Nephron (organoid): ENCODE measurements around the gene LRBA.

Experiments
- H3K27ac Mint-ChIP-seq, 3 experiments: 2 replicates each; pipeline ENCODE4 v1.8.0; 2020; ENCODE audit warnings: mixed read lengths in 3 of 3, mild to moderate bottlenecking in 2 of 3, moderate library complexity in 1 of 3
- H3K27me3 Mint-ChIP-seq: 2 replicates; pipeline ENCODE4 v1.8.0; 2021; ENCODE audit warnings: low read depth, mild to moderate bottlenecking, moderate library complexity, mixed read lengths
- H3K36me3 Mint-ChIP-seq: 2 replicates; pipeline ENCODE4 v1.8.0; 2020; ENCODE audit warnings: low read depth, mixed read lengths
- H3K4me1 Mint-ChIP-seq: 2 replicates; pipeline ENCODE4 v1.8.0; 2020; ENCODE audit warnings: mixed read lengths
- H3K4me3 Mint-ChIP-seq, 3 experiments: 2 replicates each; pipeline ENCODE4 v1.8.0; 2020; ENCODE audit warnings: mild to moderate bottlenecking in 3 of 3, mixed read lengths in 3 of 3, moderate library complexity in 2 of 3
- H3K9me3 Mint-ChIP-seq: 2 replicates; pipeline ENCODE4 v1.8.0; 2020; ENCODE audit warnings: mixed read lengths
- CTCF ChIP-seq, 3 experiments: fragments of 200-600 bp; sonication (generic); IDR thresholded peaks; one replicate each; pipeline ENCODE4 v1.5.0; 2021; ENCODE audit warnings: antibody characterized with exemption in 3 of 3; ENCODE audit not compliant: unreplicated experiment in 3 of 3

LRBA gene

GRCh38 chr4:150944660-150945059 is 70.4 kb downstream of the LRBA start:
- Mint-ChIP-seq H3K9me3 (peaks cover under 1% of the 10 kb centered on the region), H3K27me3 (no peaks in the 10 kb centered on the region), H3K36me3 (no peaks in the 10 kb centered on the region), H3K27ac (no peak overlapping the region), H3K4me3 (no peak overlapping the region), H3K4me1 (no peaks in the 10 kb centered on the region)
- no peak for TF ChIP-seq CTCF (IDR thresholded peaks at IDR 0.05; ENCODE audit: unreplicated experiment in 3 of 3)

GRCh38 chr4:150943818-150944217 is 71.3 kb downstream of the LRBA start:
- H3K9me3 Mint-ChIP-seq = no peaks in the 10 kb centered on the region
- no peaks in the 10 kb centered on the region for H3K36me3 Mint-ChIP-seq
- no peaks in the 10 kb centered on the region for H3K27me3 Mint-ChIP-seq
- H3K4me1 Mint-ChIP-seq = no peaks in the 10 kb centered on the region
- H3K27ac Mint-ChIP-seq = no peak overlapping the region
- H3K4me3 Mint-ChIP-seq = no peak overlapping the region
- TF ChIP-seq CTCF (IDR thresholded peaks at IDR 0.05; ENCODE audit: unreplicated experiment in 3 of 3) = no peak

GRCh38 chr4:150943126-150943525 is 72.0 kb downstream of the LRBA start:
- Mint-ChIP-seq H3K4me3 (no peak overlapping the region), H3K9me3 (no peaks in the 10 kb centered on the region), H3K36me3 (no peaks in the 10 kb centered on the region), H3K4me1 (peaks cover 4% of the 10 kb centered on the region), H3K27ac (no peak overlapping the region), H3K27me3 (no peaks in the 10 kb centered on the region)
- no peak for TF ChIP-seq CTCF (IDR thresholded peaks at IDR 0.05; ENCODE audit: unreplicated experiment in 3 of 3)

GRCh38 chr4:150942539-150942938 is 72.5 kb downstream of the LRBA start:
- peaks cover 5% of the 10 kb centered on the region for H3K4me1 Mint-ChIP-seq
- H3K36me3 Mint-ChIP-seq = no peaks in the 10 kb centered on the region
- no peak for TF ChIP-seq CTCF (IDR thresholded peaks at IDR 0.05; ENCODE audit: unreplicated experiment in 3 of 3)
- H3K4me3 Mint-ChIP-seq = no peak overlapping the region
- no peaks in the 10 kb centered on the region for H3K9me3 Mint-ChIP-seq
- H3K27me3 Mint-ChIP-seq = no peaks in the 10 kb centered on the region
- no peak overlapping the region for H3K27ac Mint-ChIP-seq

GRCh38 chr4:150940123-150940522 is 75.0 kb downstream of the LRBA start:
- no peak for TF ChIP-seq CTCF (IDR thresholded peaks at IDR 0.05; ENCODE audit: unreplicated experiment in 3 of 3)
- H3K4me3 Mint-ChIP-seq = no peak overlapping the region

GRCh38 chr4:150939530-150939929 is 75.6 kb downstream of the LRBA start:
- Mint-ChIP-seq H3K9me3 (no peaks in the 10 kb centered on the region), H3K36me3 (no peaks in the 10 kb centered on the region), H3K27me3 (no peaks in the 10 kb centered on the region), H3K4me1 (peaks cover 5% of the 10 kb centered on the region), H3K27ac (no peak overlapping the region), H3K4me3 (no peak overlapping the region)
- no peak for TF ChIP-seq CTCF (IDR thresholded peaks at IDR 0.05; ENCODE audit: unreplicated experiment in 3 of 3)

More at GRCh38 chr4:150940123-150940522, 75.0 kb downstream of the LRBA start:
- Mint-ChIP-seq H3K9me3 (no peaks in the 10 kb centered on the region), H3K4me1 (peaks cover 5% of the 10 kb centered on the region), H3K36me3 (no peaks in the 10 kb centered on the region), H3K27me3 (no peaks in the 10 kb centered on the region), H3K27ac (no peak overlapping the region)
